ENCODE data around the gene TMEM117. TPM values are rescaled to one million over a fixed set of nuclear protein-coding genes. Genes with fewer than 3 reads are reported as not detected.

Gene TMEM117
- total and polyA plus RNA-seq, 2 donors (not counting 3 experiments of a cell fraction or from before 2014, with no cell fraction given), result 1.2 to 3.8 TPM

GRCh38 chr12:44054281-44054680, 218.4 kb downstream of the TMEM117 start:
- Histone ChIP-seq H3K9me3 (replicated peaks; ENCODE audit: control insufficient read depth, insufficient read depth, low read length) (no peaks in the 10 kb centered on the region), H3K4me3 (replicated peaks in 1 of 3; ENCODE audit: insufficient read depth in 1 of 3, low read depth in 1 of 3, low read length in 3 of 3) (no peak overlapping the region), H3K79me2 (ENCODE audit: control insufficient read depth, insufficient read depth, low read length) (no peaks in the 10 kb centered on the region), H3K27me3 (ENCODE audit: control insufficient read depth in 2 of 2, insufficient read depth in 2 of 2, low read length in 2 of 2) (no peaks in the 10 kb centered on the region), H3K4me2 (ENCODE audit: insufficient read depth, low read length) (no peak overlapping the region), H3K4me1 (ENCODE audit: control insufficient read depth, extremely low read depth, insufficient read depth, low read length) (no peaks in the 10 kb centered on the region), H4K20me1 (replicated peaks; ENCODE audit: control insufficient read depth, extremely low read depth, insufficient read depth, low read length) (no peaks in the 10 kb centered on the region), H3K9me1 (replicated peaks; ENCODE audit: control insufficient read depth, extremely low read depth, insufficient read depth, low read length) (no peaks in the 10 kb centered on the region), H3K9ac (replicated peaks; ENCODE audit: extremely low read depth, insufficient read depth, low read length) (no peak overlapping the region), H2AFZ (ENCODE audit: low read depth, low read length) (no peak overlapping the region), H3K27ac (ENCODE audit: insufficient read depth, low read depth, low read length) (no peak overlapping the region), H3K36me3 (ENCODE audit: control insufficient read depth in 2 of 2, extremely low read depth in 1 of 2, insufficient read depth in 2 of 2, low read length in 2 of 2) (no peaks in the 10 kb centered on the region)
- DNase-seq (ENCODE audit: low read depth, low spot score) (no peak), FAIRE-seq (no peak)
- BruUV-seq (replicated peaks), result no TSS peak
- CTCF ChIA-PET, result no interaction called here
- POLR2A ChIA-PET, result no interaction called here
- dilution Hi-C loops (cut with MboI; ENCODE audit: extremely low pct_ligation_motif_present, low sequenced_read_pairs), result no loop called here
- intact Hi-C loops (cut with micrococcal nuclease), result no loop called here
- TF ChIP-seq MAX (IDR thresholded peaks at IDR 0.05; ENCODE audit: insufficient read depth, insufficient read length), result no peak
- no peak for TF ChIP-seq JUN (IDR thresholded peaks at IDR 0.05; ENCODE audit: borderline replicate concordance, insufficient read depth, insufficient read length, low read depth)
- TF ChIP-seq GATA2 (IDR thresholded peaks at IDR 0.05; ENCODE audit: insufficient read depth, insufficient read length, low read depth, low read length), result no peak
- no peak for TF ChIP-seq FOS (IDR thresholded peaks at IDR 0.05; ENCODE audit: borderline replicate concordance, insufficient read depth, low read length)
- TF ChIP-seq MYC (IDR thresholded peaks at IDR 0.05; ENCODE audit: low read depth, low read length), result no peak
- TF ChIP-seq POLR2A (IDR thresholded peaks at IDR 0.05; ENCODE audit: low read depth, low read length), result no peak
- TF ChIP-seq, protein P1, sequence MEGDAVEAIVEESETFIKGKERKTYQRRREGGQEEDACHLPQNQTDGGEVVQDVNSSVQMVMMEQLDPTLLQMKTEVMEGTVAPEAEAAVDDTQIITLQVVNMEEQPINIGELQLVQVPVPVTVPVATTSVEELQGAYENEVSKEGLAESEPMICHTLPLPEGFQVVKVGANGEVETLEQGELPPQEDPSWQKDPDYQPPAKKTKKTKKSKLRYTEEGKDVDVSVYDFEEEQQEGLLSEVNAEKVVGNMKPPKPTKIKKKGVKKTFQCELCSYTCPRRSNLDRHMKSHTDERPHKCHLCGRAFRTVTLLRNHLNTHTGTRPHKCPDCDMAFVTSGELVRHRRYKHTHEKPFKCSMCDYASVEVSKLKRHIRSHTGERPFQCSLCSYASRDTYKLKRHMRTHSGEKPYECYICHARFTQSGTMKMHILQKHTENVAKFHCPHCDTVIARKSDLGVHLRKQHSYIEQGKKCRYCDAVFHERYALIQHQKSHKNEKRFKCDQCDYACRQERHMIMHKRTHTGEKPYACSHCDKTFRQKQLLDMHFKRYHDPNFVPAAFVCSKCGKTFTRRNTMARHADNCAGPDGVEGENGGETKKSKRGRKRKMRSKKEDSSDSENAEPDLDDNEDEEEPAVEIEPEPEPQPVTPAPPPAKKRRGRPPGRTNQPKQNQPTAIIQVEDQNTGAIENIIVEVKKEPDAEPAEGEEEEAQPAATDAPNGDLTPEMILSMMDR (IDR thresholded peaks at IDR 0.05; ENCODE audit: extremely low read depth in 1 of 2, insufficient read depth in 1 of 2, low read depth in 1 of 2, low read length in 2 of 2), result no peak
- no peak for TF ChIP-seq EZH2 (IDR thresholded peaks at IDR 0.05; ENCODE audit: borderline replicate concordance, low read depth, low read length, severe bottlenecking)
- no peak for TF ChIP-seq POLR2AphosphoS5 (IDR thresholded peaks at IDR 0.05; ENCODE audit: insufficient read depth, low read depth, low read length)

All from endothelial cell of umbilical vein (primary cell).